ENCODE data around the gene KLHL29. TPM values are rescaled to one million over a fixed set of nuclear protein-coding genes. Genes with fewer than 3 reads are reported as not detected.

Gene KLHL29
- total RNA-seq, 1 experiment from 2014 or later, result 2.4 TPM

DNA sequence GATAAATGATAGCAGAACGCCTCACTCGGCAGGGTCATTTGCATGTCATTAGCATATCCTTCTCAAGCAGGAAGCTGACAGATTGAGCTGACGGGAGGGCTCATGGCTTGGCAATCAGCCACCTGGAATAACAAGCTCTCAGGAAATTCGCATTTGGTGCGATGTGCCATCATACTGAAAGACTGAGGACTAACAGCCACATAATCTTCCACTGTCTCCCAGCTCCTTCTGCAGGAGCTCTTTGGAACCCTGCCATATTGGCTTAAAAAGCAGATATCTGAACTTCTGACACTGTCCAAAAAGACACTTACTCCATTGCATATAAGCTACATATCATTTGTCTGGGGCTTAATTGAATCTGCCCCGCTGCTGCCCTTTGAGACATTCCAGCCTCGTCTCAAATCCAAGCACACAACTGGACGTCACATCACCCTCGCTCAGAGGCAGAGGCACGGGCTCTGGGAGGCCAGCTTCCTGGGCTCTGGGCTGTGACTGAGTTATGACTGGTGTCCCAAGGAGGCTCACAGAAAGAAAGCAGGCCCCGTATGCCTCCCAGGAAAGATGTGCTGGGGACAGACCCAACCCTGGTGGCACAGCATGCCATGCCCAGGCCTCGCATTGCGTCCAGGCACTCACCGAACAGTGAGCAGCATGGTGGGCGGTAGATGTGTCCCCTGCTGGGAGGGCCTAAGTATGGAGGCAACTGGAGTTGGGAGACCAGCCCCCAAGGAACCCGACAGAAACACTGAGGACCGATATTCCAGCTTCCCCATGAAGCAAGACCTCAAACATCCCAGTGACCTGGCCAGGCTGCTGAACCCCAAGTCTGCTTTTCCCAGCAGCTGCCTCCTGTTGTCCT is 314.0 kb downstream of the KLHL29 start:
- no peaks in the 10 kb centered on the region for H3K27me3 Mint-ChIP-seq (ENCODE audit: low read depth)
- DNase-seq, result peak; percentile 39
- Histone ChIP-seq H2BK15ac (ENCODE audit: low read depth, low read length) (no peak overlapping the region), H3K14ac (ENCODE audit: insufficient read depth, low read length) (no peak overlapping the region), H3K4ac (ENCODE audit: low read depth, low read length) (no peak overlapping the region), H4K5ac (ENCODE audit: insufficient read length, low read depth, low read length) (no peak overlapping the region), H3K27ac (ENCODE audit: insufficient read length, low read depth, low read length) (no peak overlapping the region), H3K79me1 (ENCODE audit: insufficient read depth, low read depth, low read length, poor library complexity, severe bottlenecking) (no peaks in the 10 kb centered on the region), H3K79me2 (ENCODE audit: insufficient read depth, low read length) (no peaks in the 10 kb centered on the region), H4K20me1 (ENCODE audit: control insufficient read depth, insufficient read depth, insufficient read length) (no peaks in the 10 kb centered on the region), H4K8ac (replicated peaks; ENCODE audit: insufficient read length, low read depth, low read length) (no peak overlapping the region), H3K23me2 (ENCODE audit: insufficient read length, low read depth, low read length, poor library complexity, severe bottlenecking) (no peaks in the 10 kb centered on the region), H3K27me3 (ENCODE audit: insufficient read depth, low read length) (no peaks in the 10 kb centered on the region), H4K91ac (ENCODE audit: insufficient read length, low read depth, low read length) (no peak overlapping the region), H2BK20ac (ENCODE audit: low read depth, low read length, poor library complexity, severe bottlenecking) (no peak overlapping the region), H2BK12ac (ENCODE audit: insufficient read length, low read depth, low read length) (no peak overlapping the region), H2AFZ (ENCODE audit: low read length) (no peak overlapping the region), H3K4me1 (ENCODE audit: insufficient read depth, low read length) (no peaks in the 10 kb centered on the region), H3T11ph (ENCODE audit: low read length) (no peak overlapping the region), H3K9ac (ENCODE audit: extremely low read depth, insufficient read length, low read length) (no peak overlapping the region), H3K9me3 (ENCODE audit: control insufficient read depth, low read depth, low read length) (no peaks in the 10 kb centered on the region), H3K23ac (ENCODE audit: insufficient read length, low read depth, low read length) (no peak overlapping the region), H2BK120ac (ENCODE audit: low read depth, low read length, poor library complexity, severe bottlenecking) (no peak overlapping the region), H3K4me2 (ENCODE audit: insufficient read depth, insufficient read length, low read length) (no peak overlapping the region), H2BK5ac (ENCODE audit: insufficient read length, low read length) (no peak overlapping the region), H3K18ac (ENCODE audit: insufficient read length, low read depth, low read length) (no peak overlapping the region), H2AK5ac (ENCODE audit: insufficient read length, low read length) (no peak overlapping the region), H3K56ac (ENCODE audit: insufficient read length, low read depth, low read length) (no peak overlapping the region)
- no peak overlapping the region for H3K4me3 Mint-ChIP-seq
- peaks cover 7% of the 10 kb centered on the region in 2 experiments; a peak in 3 of 5 replicates for H3K9me3 Mint-ChIP-seq
- no peak for TF ChIP-seq CTCF (conservative IDR thresholded peaks at IDR 0.05)
- WGBS (ENCODE audit: extremely low coverage, insufficient read length, low lambda C conversion rate), result no CpG with 5 or more reads among the region's 17 CpGs
- peaks cover 3 to 8% of the 10 kb centered on the region in 2 experiments; a peak in 2 of 4 replicates for H3K4me1 Mint-ChIP-seq
- H3K36me3 Mint-ChIP-seq (ENCODE audit: insufficient read depth in 1 of 3, low read depth in 3 of 3), result peaks cover 11 to 14% (median 13%) of the 10 kb centered on the region in 3 experiments
- H3K27ac Mint-ChIP-seq, result no peak overlapping the region
